Anterior cingulate cortex (tissue), 58 donors: ENCODE measurements around the gene PDE3A.
"Not testable (repeated sequence)": the region's sequence is repeated elsewhere in the genome, so short reads cannot be mapped to it uniquely, and the experiment has no call there.

Experiments used
- DNase-seq, 58 donors: peaks; one replicate each; lab custom pipeline; 2025; lab: John Stamatoyannopoulos, UW

The PDE3A gene

DNA sequence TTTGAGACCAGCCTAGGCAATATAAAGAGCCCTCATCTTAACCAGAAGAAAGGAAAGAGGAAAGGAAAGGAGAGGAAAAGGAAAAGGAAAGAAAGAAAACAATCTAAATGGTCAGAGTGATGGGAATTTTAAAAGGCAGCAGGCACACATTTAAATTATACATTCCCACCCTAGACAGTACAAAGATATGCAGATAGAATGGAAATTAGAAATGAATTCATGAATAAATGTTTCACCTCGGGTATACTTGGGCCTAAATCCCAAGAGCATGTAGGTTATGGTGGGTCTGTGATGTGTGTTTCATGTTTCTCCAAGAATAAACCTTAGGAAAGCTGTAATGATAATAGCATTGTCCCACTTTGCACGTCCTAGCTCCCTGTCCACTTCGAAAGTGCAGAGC is 222.2 kb downstream of the PDE3A start:
- no peak for DNase-seq

DNA sequence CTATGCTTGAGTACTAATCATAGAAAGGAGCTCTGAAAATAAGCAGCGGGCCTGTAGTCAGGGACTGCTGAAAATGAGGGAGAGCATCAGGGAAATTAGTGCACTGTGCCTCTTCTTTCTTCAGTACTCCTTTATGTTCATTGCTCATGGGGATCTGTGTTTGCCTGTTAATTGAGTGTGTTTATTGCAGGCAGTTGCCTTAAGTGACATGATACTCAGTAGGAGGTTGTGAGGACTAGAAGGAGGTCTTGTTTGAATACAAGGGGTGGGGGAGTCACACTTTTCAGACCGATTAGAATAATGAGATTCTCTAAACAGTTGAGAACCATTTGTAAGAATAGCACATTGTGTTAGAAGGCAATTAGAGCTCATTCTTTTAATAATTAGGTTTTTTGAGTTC is 224.2 kb downstream of the PDE3A start:
- DNase-seq, result no peak

DNA sequence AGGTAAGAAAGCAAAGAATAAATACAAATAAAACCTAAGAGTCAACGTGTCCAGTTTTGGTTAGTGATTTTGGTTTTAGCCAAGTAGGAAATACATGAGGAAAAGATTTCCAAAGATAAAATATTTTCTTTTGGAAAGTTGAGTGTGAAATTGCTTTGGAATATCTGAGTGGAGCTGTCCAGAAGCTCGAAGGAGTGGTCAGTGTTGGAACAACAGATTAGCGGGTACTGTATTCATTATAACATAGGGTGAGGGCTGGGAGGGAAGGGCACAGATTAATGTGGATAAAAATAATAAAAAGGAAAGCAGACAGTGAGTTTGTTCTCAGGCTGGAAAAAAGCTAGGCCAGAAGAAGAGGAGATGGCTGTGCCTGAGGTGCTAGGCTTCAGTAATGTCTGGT is 225.3 kb downstream of the PDE3A start:
- no peak for DNase-seq

DNA sequence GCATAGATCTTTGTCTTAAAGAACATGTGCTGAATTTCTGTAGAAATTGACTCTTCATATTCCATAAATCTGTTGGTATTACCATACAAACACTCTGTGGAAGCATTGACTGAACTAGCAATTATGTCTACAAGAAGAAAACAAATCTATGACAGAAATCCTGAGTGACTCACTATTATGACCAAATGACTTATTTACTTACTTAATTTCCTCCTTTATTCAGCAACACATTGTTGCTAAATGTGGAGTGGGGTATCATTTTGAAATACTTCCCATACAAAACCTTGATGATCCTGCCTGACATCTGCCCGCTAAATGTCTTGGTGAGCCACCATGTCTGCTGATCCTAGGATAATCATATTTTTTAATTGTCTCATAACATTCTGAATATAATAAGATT is 227.7 kb downstream of the PDE3A start:
- DNase-seq, result no peak

DNA sequence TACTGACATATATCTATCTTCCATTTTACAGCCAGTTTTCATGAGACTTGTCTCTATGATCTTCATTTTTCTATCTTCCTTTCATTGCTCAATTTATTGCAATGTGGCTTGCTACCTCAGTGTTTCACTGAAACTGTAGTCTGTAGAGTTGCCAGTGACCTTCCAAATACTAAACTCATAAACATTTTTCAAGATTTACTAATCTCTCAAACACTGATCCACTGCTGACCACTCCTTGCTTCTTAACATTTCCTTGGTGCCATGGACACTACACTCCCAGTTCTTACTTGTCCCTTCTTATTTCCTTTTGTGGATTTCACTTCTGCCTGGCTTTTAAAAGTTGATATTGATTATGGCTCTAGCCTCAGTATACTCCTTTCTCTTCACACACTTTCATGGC is 231.4 kb downstream of the PDE3A start:
- no peak for DNase-seq

DNA sequence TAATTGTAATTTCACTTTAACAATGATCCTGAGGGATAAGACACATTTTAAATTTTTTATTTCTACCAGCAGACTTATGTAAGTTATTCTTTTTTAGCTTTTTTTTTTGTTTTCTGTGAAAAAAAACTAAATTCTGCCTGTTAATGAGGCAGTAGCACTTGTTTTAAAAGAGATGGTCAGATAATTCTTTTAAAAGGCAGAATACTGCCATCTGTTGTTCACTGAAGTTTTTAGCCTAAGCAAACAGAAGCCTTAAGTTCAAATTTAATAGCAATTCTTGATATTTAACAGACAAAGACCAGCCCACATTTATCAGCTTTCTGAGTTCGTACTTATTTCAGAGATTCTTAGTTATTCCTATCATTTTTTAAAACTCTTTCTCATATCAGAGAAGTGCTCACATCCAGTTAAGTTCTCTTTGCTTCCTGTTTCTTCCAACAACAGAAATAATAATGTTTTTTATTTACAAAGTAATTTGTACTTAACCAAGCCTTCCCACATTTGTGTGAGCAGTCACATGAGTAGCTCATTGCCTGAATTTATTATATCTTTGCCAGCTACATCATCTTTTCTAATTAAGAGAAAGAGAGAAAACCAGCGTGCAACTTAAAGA is 233.4 kb downstream of the PDE3A start:
- peak in 1 of 58 donors; percentile 47 for DNase-seq

DNA sequence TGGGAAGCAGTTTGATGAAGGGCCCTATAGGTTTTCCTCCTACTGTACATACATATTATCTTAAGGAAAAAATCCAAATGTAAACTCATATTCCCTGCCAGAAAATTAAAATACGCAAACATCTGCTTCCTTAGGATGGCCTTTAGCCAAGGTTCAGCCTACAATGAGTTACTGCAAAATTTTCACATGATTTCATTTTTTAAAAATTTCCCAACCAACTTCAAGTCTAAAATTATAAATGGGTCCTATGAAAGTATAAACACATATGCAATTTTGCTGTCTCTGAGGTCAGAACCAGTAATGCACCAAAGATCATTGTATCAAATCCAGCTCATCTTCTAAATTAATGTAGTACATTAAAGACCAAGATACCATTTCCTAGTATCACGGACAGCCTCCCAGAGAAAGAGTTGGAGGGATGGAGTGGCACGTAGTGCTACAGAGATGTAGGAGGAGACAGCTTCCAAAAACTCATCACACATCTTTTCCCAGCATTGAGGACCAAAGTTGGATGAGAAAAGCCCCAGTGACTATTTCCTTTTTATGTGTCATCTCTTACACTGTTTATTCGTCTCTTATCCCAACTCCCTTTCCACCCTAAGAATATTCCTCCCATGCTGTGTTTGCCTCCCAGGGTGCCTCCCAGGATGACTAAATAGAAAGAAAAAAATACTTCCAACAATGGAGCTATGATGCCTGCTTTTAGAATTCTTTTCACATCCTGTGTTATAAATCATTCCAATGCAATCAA is 234.5 kb downstream of the PDE3A start:
- DNase-seq, result no peak

DNA sequence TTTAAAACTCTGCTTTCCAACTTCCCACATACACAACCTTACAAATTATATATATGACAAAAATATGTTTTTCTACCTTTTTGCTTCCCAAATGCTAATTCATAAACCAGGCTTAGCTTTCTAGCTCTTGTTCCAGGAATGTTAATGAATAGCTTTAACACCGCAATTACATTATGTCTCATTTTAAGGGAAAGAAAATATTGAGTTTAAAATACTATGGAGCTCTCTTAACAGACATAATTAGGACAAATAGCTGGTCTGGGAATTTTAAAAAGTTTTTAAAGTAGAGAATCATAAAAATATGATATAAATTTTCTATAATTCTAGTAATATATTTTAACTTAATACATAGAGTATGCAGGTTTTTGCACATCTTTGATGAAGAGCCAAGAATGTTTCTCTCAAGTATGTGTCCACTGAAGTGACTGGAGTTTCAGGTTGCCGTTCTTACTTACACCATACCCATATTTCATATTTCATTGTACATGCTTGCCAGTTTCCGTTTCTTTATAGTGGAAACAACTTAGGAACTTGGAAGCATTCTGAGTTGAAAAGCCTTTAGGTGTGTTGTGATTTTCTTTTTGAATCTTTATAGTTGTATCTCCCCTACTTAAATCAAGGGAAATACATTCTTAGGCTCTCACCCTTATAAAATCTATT is 236.2 kb downstream of the PDE3A start:
- no peak for DNase-seq

DNA sequence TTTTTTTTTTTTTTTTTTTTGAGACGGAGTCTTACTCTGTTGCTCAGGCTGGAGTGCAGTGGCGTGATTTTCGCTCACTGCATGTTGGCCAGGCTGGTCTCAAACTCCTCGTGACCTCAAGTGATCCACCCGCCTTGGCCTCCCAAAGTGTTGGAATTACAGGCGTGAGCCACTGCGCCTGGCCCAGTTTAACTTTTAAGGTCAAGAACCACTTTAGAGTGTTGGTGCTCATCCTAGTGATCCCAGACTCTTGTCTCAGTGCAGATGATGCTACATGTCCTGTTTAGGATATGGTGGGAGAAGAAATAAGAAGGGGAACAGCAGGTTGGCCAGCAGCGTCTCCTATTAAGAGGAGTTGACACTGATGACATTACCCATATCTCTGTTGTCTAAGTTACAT is 246.7 kb downstream of the PDE3A start:
- not testable (repeated sequence) for DNase-seq

DNA sequence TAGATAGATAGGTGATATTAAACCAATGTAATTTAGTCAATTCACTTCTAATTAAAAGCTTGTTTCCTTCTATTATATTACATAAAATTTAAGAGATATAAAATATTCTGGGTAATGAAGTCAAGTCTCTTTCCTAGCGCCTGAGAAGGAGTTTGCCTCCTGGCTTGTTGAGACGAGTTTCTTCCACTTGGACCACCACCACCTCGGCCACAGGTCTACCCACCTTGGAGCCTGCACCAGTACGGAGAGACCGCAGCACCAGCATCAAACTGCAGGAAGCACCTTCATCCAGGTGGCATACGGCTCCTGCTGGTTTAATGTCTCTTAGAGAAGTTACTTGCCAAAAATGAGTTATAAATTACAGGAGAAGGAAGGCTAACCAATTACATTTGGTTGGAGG is 247.8 kb downstream of the PDE3A start:
- DNase-seq, result no peak

DNA sequence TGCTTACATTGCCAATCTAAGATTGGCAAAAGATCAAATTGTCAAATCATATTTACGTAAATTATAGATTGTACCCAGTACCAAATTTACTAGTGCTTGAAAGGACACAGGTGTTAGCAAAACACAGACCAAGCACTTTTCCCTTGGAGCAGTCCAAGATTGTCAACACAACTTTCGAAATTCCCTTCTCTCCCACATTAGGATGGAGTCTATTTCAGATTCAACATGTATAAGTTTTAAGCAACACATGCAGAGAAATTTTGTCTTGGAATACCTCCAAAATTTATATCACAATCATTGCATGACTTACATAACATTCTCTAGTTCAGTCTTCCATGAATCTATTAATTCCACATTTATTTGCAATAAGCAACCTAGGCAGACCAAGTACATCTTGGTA is 251.9 kb downstream of the PDE3A start:
- DNase-seq, result no peak

DNA sequence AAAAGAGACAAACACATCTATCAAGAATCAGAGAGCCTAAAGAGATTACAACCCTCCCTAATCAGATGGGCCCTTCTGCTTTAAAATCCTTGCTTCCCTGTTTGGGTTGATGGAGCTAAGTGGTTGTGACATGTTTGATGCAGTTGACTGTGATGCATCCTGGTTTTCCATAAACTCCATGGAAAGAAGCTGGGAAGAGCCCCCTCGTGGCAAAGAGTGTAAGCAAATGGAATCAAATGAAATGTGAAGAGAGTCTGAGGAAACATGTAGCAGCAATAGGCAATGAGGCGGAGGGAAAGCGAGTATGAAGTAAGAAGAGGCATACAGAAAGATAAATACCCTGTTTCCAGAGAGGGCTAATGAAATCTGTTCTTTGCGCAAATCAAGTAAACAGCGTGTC is 256.4 kb downstream of the PDE3A start:
- peak in 1 of 58 donors; percentile 1 for DNase-seq

DNA sequence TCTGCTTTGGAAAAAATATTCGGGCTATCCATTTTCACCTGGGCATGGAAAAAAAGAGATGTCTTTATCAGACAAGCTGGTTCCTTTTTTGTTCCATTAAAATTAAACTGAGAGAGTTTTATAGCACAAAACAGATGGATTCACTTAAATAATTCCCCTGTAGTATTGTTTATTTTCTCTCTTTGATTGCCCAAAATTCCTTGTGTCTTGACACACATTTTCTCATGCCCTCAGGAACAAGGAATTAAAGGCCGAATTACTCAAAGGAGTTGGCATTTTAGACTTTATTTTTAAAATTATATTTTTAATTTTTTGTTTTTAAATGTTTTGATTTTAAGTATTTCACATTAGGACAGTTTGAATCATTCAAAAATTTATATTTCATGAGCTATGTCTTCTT is 257.2 kb downstream of the PDE3A start:
- DNase-seq, result no peak

DNA sequence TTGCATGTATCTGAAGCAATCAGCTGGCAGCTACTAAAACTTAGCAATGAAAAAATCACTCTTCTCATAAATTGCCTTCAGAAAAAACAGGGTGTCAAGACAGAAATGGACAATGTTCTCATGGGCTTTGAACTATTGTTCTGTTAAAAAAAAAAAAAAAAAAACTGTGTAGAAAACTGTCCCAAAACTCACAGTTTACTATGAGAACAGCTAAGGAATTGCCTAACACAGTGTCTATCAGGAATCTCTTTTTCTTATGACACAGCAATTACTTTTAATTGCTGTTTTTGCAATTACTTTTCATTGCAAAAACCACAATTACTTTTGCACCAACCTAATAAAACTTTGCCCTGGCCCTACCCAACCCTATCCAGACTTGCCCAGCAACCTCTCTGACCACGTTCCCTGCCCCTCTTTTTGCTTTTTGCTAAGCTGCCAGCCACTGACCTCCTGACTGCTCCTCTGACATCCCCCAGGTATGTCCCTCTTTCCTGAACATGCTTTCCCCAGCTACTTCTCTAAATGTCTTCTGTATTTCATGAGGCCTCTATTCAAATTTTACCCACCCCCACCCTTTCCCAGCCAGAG is 258.8 kb downstream of the PDE3A start:
- no peak for DNase-seq

DNA sequence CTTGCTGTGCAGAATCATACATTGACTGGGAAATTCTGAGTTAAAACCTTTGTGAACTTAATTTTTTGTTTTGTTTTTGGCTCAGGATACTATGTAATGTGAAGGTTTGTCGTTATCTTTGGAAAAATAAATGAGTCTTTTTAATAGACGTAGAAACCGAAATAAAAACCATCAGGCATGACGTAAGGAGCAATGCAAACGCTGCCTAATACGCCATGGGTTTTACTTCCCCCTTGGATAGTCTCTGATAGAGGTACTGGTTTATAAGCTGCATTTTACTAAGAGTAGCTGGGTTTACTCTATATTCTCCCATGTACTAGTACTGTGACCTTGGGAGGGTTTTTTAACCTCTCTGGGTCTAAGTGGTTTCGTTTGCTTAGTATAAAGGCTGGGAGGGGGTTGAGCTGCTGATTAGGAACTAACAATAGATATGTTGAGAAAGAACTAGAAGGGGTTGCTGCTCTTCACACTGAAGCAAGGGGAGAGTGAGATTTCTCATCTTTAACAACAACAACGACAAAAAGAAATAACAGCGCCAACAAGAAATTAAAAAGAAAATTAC is 260.0 kb downstream of the PDE3A start:
- DNase-seq, result no peak

DNA sequence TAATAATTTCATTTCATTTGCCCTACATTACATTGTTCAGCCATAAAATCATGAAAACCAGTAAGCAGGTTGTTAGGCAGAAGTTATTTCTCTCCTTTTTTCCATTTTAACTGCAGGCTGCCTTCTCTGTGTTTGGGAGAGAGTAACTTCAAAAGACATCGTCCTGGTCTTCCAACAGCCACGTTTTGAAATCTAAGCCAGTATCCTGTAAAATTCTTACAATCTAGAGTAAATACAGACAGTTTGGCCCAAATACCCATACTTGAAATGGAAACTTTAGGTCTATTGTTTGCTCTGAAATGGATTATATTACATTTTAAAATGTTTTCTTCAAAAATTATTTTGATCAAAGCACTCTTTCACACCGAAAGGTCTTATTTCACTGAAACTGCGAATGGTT is 260.7 kb downstream of the PDE3A start:
- DNase-seq, result no peak

DNA sequence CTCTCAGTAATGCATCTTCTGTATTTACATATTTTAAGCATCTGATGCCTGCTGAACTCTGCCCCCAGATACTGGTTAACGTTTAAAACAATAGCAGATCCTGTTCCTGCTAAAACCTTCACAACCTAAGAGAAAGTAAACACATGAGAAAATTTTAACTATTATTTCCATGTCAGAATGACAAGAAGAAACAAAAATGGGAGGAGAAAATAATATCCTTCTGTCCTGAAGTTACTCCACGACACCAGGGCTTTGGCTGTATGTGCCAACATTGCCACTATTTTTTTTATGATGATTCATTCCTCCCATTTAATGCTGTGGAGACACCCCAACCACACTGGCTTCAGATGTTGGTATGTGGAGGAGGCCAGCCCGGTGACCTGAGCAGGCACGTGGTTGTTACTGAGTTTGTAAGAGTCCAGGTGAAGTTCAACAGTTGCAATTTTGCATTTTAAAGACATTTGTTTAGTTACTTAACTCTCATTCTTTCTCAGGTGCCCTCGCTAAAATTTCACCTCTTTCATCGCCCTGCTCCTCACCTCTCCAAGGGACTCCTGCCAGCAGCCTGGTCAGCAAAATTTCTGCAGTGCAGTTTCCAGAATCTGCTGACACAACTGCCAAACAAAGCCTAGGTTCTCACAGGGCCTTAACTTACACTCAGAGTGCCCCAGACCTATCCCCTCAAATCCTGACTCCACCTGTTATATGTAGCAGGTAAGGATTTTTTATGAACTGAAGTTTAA is 261.2 kb downstream of the PDE3A start:
- no peak for DNase-seq

DNA sequence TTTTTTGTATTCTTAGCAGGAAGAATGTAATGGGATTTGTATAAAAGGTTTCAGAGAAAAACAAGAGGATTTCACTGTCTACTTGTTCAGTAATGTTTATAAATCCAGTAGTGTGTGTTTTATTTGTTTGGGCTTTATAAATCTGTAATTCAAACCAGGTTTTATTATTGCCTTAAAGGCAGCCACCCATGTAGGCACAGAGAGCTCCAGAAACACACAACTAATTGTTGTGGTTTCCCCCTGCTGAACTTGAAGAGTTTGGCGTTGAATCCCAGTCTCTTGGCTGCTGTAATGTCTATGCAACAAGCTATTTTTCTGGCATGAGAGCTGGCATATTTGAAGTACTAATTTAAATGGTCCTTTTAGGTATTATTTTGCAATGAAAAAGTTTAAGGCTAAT is 263.4 kb downstream of the PDE3A start:
- DNase-seq, result peak in 2 of 58 donors; percentile 2 to 8

DNA sequence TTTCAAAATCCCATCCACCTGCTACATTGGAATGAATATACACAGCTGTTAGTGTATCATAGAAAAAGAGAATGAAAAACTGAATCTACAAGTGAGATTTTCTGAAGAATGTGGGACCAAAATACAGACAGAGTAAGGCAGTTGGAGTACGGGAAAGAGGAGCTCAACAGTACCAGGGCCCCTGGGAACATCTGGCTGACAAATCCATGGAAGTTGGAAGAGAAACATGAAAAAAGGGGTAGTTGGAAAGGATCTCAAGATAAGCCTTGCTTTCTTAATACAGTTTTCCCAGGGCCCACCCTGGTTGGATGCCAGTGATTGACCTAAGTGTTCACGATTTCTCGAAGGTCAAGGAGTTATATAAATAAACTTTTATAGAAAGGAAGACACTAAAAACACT is 272.8 kb downstream of the PDE3A start:
- DNase-seq, result no peak

DNA sequence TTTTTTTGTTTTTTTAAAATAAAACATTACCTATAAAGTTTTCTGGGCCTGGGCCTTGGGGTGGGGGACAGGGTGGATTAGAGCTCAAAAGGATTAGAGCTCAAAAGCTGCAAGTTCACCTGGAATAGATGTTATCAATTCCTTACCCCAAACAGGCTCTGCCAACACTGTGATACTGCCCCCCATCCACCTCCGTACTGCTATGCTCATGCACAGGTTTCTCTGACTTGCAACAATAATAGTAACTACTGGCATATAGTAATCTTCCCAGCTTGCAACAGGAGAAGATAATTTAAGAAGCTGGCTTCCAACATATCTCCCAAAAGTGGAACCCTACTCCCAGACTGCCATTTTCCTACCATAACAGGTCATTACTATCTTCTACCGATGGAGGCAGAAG is 275.5 kb downstream of the PDE3A start:
- no peak for DNase-seq
